K562 (cell line): Measurements from ENCODE around the gene RXRA. TPM values are rescaled to one million over a fixed set of nuclear protein-coding genes. Genes with fewer than 3 reads are reported as not detected.

ENCODE experiments used
- ATAC-seq: fragments of 200-7000 bp; cut with Tn5 transposase; 3 replicates; pipeline ENCODE4 v1.9.1; 2020; ENCODE audit warnings: moderate library complexity
- BruUV-seq: library from RNA; stranded (reverse); fragments of 400-500 nt; replicated peaks from 2 replicates; lab custom pipeline; 2021; lab: Mats Ljungman, UMichigan
- CTCF ChIA-PET: fragments of 300-600 bp; formaldehyde crosslinking; extraction: SDS; loops from one replicate; lab custom pipeline; 2021; ENCODE audit warnings: low intra/inter-chr PET ratio; lab: Yijun Ruan, JAX
- POLR2A ChIA-PET: fragments of 300-600, 350-650 bp; sonication (Branson Sonifier 250); formaldehyde crosslinking; extraction: SDS; loops from one replicate; lab custom pipeline; 2021; ENCODE audit warnings: antibody characterized with exemption, inconsistent platforms; lab: Yijun Ruan, JAX
- DNase-seq, 4 experiments: peaks; one replicate each; pipeline versions ENCODE4 v3.0.0 to v3.0.0-alpha.2; 2011 to 2018; ENCODE audit warnings: low spot score in 3 of 4, mixed read lengths in 3 of 4; ENCODE audit errors: extremely low read depth in 1 of 4
- FAIRE-seq: peaks from 2 replicates; lab custom pipeline; 2011; peaks lifted over from hg19 to GRCh38; lab: Jason Lieb, UNC
- H2AFZ ChIP-seq: 2 replicates; pipeline ENCODE4 v1.6.0; 2011; ENCODE audit warnings: low read depth, low read length, control low read depth, inconsistent platforms
- H3K27ac ChIP-seq: fragments of 200-600 bp; 3 replicates; pipeline ENCODE4 v1.8.0; 2011; ENCODE audit warnings: low read depth, mild to moderate bottlenecking, control low read depth, inconsistent platforms, low read length, moderate library complexity, mixed read lengths; ENCODE audit errors: extremely low read depth
- H3K27me3 ChIP-seq, 2 experiments: fragments of 300-600 bp in 1 of 2; 2 replicates in 1 of 2; 3 replicates in 1 of 2; pipeline versions ENCODE4 v1.6.0 to v1.8.0; 2011; ENCODE audit warnings: inconsistent platforms in 2 of 2, low read length in 2 of 2, mild to moderate bottlenecking in 1 of 2, mixed read lengths in 1 of 2, moderate library complexity in 1 of 2; ENCODE audit not compliant: control insufficient read depth in 2 of 2, insufficient read depth in 2 of 2
- H3K36me3 ChIP-seq: fragments of 300-600 bp; 3 replicates; pipeline ENCODE4 v1.8.0; 2011; ENCODE audit warnings: mild to moderate bottlenecking, low read length, inconsistent platforms; ENCODE audit not compliant: control insufficient read depth, insufficient read depth
- H3K4me1 ChIP-seq, 2 experiments: fragments of 200-600 bp in 1 of 2; replicated peaks in 1 of 2; 2 replicates in 1 of 2; 3 replicates in 1 of 2; pipeline versions ENCODE4 v1.5.1 to v1.8.0; 2011; ENCODE audit warnings: inconsistent platforms in 2 of 2, low read length in 2 of 2, mild to moderate bottlenecking in 1 of 2, mixed read lengths in 1 of 2, moderate library complexity in 1 of 2; ENCODE audit not compliant: control insufficient read depth in 2 of 2, insufficient read depth in 2 of 2
- H3K4me2 ChIP-seq: 2 replicates; pipeline ENCODE4 v1.6.1; 2011; ENCODE audit warnings: low read length, control low read depth, inconsistent platforms, mixed read lengths; ENCODE audit not compliant: insufficient read depth
- H3K4me3 ChIP-seq: fragments of 200-600 bp; sonication (generic), shearing (Covaris generic); 2 replicates; pipeline ENCODE4 v1.5.1; 2016; ENCODE audit warnings: control low read depth, inconsistent platforms
- H3K79me2 ChIP-seq: fragments of 200-600 bp; 3 replicates; pipeline ENCODE4 v1.8.0; 2011; ENCODE audit warnings: low read length, inconsistent platforms; ENCODE audit not compliant: control insufficient read depth, insufficient read depth
- H3K9ac ChIP-seq, 2 experiments: 2 replicates each; pipeline versions ENCODE4 v1.6.0 to v1.6.1; 2011; ENCODE audit warnings: low read depth in 2 of 2, low read length in 2 of 2, control low read depth in 1 of 2, inconsistent platforms in 1 of 2, mild to moderate bottlenecking in 1 of 2, mixed read lengths in 1 of 2; ENCODE audit not compliant: insufficient read depth in 1 of 2
- H3K9me1 ChIP-seq: one replicate; pipeline ENCODE4 v1.6.0; 2011; ENCODE audit warnings: inconsistent platforms, mild to moderate bottlenecking, low read length, moderate library complexity; ENCODE audit not compliant: control insufficient read depth, insufficient read depth
- H3K9me3 ChIP-seq: replicated peaks from 2 replicates; pipeline ENCODE4 v1.5.1; 2011; ENCODE audit warnings: low read depth, low read length, inconsistent platforms; ENCODE audit not compliant: control insufficient read depth, insufficient read depth
- H4K20me1 ChIP-seq: replicated peaks from 2 replicates; pipeline ENCODE4 v1.6.1; 2011; ENCODE audit warnings: low read length, inconsistent platforms, mixed read lengths; ENCODE audit not compliant: control insufficient read depth, insufficient read depth
- SMARCE1 ChIP-seq: fragments of 450-650 bp; IDR thresholded peaks from 2 replicates; pipeline ENCODE4 v1.7.1; 2016; ENCODE audit warnings: mild to moderate bottlenecking
- YY1 ChIP-seq, 3 experiments: IDR thresholded peaks; 2 replicates each; pipeline ENCODE4 v1.6.1; 2011; ENCODE audit warnings: low read length in 2 of 3, mild to moderate bottlenecking in 2 of 3, moderate library complexity in 2 of 3, borderline replicate concordance in 1 of 3, control low read depth in 1 of 3, low read depth in 1 of 3; ENCODE audit not compliant: insufficient read depth in 3 of 3, insufficient replicate concordance in 2 of 3, control insufficient read depth in 1 of 3, insufficient read length in 1 of 3; ENCODE audit errors: extremely low read depth in 1 of 3
- ZBTB26 ChIP-seq: fragments of 450-650 bp; formaldehyde crosslinking; IDR thresholded peaks from 2 replicates; pipeline ENCODE4 v1.4.0; 2022; ENCODE audit warnings: missing genetic modification characterization
- ZNF239 ChIP-seq: fragments of 250-450 bp; sonication (Bioruptor Pico); IDR thresholded peaks from 2 replicates; pipeline ENCODE4 v1.4.0; 2020; ENCODE audit warnings: mild to moderate bottlenecking
- WGBS: fragments of 100-300 bp; shearing (Covaris generic); methylation state at CpG from one replicate; pipeline ENCODE4 v1.1.6; 2016; ENCODE audit warnings: low coverage, mixed read lengths; ENCODE audit not compliant: insufficient coverage; ENCODE audit errors: missing lambda C conversion rate; 5-methylcytosine and 5-hydroxymethylcytosine counted together
- in situ Hi-C: fragments of 300-500 bp; cut with MboI; formaldehyde crosslinking; loops from 4 replicates; pipeline ENCODE4 v1.15.0; 2018; ENCODE audit warnings: inconsistent platforms, mixed read lengths
- intact Hi-C: fragments of 100-400 bp; cut with micrococcal nuclease; formaldehyde crosslinking; loops from 2 replicates; pipeline ENCODE4 v1.14.2; 2022
- polyA plus RNA-seq, 8 experiments: library from polyadenylated mRNA; depleted of rRNA in 4 of 8; stranded (reverse) in 5 of 8; unstranded in 3 of 8; fragments of >200 nt; fragmentation: Nextera tagmentation in 2 of 8; fragmentation: Illumina TruSeq in 1 of 8; extraction: Ambion mirVana in 2 of 8; extraction: Trizol in 1 of 8; gene quantifications; 2 replicates each; pipeline versions ENCODE4 v1.2.1 to v1.2.3, GENCODE V29; 2011 to 2014; ENCODE audit warnings: inconsistent platforms in 1 of 8, missing spikeins in 1 of 8
- total RNA-seq, 7 experiments: library from RNA; depleted of rRNA in 6 of 7; stranded (reverse); fragments of >200 nt in 6 of 7; fragmentation: Illumina TruSeq in 2 of 7; extraction: Trizol in 2 of 7; gene quantifications; 2 replicates each; pipeline versions ENCODE4 v1.2.1 to v1.2.3, GENCODE V29; 2011 to 2021; ENCODE audit warnings: low replicate concordance in 1 of 7

RXRA gene
- total and polyA plus RNA-seq, 9 of the 15 experiments (the other 6 are each of a cell fraction or from before 2014, with no cell fraction given): 0.35 to 23.6 (median 4.6) TPM

DNA sequence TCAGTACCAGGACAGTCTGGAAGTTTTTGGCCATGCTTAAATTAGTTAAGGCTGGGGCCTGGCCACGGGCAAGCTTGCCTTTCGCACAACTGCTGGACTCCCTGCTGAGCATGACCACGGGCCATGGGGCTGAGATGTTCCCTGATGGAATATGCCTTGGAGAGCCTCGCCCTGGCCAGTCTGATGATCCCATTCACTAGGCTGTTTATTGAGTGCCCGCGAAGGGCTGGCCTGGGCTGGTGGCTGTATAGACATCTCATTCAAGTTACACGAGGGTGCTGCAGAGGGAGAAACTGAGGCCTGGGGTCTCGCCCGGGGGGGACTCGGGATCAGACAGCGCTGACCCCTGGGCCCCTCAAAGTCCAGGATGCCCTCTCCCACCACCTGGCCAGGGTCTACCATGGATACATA is 7.8 kb upstream of the RXRA start:
- H3K9me3 ChIP-seq: no peaks in the 10 kb centered on the region
- no peak for ATAC-seq
- ChIA-PET POLR2A (no interaction called here), CTCF (no interaction called here)
- peaks cover 9 to 32% of the 10 kb centered on the region in 2 experiments; a peak in 4 of 5 replicates for H3K27me3 ChIP-seq
- H3K4me2 ChIP-seq: no peak overlapping the region
- WGBS: 19% methylated on average over 11 of the region's 11 CpGs
- no peak for DNase-seq
- intact Hi-C loops: no loop called here
- no peak overlapping the region for H3K4me3 ChIP-seq
- H3K27ac ChIP-seq: no peak overlapping the region
- no TSS peak for BruUV-seq
- TF ChIP-seq ZNF239 (CRISPR knock-in tag) (no peak), YY1 (IDR thresholded peaks at IDR 0.05; ENCODE audit: borderline replicate concordance in 1 of 3, control insufficient read depth in 1 of 3, extremely low read depth in 1 of 3, insufficient read depth in 3 of 3, insufficient read length in 1 of 3, insufficient replicate concordance in 2 of 3, low read depth in 1 of 3, low read length in 2 of 3) (no peak), SMARCE1 (no peak), ZBTB26 (CRISPR knock-in tag) (no peak)
- TF ChIP-seq, all 486 proteins: peak for 0
- Histone ChIP-seq H3K79me2 (no peaks in the 10 kb centered on the region), H2AFZ (no peak overlapping the region), H3K9me1 (no peaks in the 10 kb centered on the region), H4K20me1 (peaks cover 8% of the 10 kb centered on the region; the same call in 1 of the 2 replicates), H3K36me3 (no peaks in the 10 kb centered on the region), H3K4me1 (peaks cover 4 to 59% of the 10 kb centered on the region in 2 experiments; a peak in 4 of 5 replicates), H3K9ac (no peak overlapping the region)
- in situ Hi-C loops: no loop called here
- no peak for FAIRE-seq
